ENCODE data around the gene TLN1.

DNA sequence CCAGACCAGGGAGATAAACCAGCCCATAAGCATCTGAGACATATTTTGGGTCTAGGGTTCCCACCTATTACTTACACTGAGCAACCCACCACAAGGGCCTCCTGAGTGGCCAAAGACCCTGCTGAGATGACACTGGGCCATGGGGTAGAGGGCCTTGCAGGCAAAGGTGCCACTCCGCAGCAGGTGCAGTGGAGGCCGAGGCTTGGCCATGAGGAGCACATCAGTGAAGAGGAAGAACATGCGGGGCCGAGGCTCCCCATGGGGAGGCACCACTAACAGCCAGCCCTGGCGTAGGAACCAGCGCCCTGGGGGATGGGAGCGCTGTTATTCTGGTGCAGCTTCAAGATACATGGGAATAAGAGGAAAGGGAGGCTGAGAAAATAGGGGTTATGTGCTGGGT lies 69.6 kb downstream of the TLN1 start:
- TF ChIP-seq POLR2A (IDR thresholded peaks at IDR 0.05; ENCODE audit: low read depth): no peak
- TF ChIP-seq, protein P1, sequence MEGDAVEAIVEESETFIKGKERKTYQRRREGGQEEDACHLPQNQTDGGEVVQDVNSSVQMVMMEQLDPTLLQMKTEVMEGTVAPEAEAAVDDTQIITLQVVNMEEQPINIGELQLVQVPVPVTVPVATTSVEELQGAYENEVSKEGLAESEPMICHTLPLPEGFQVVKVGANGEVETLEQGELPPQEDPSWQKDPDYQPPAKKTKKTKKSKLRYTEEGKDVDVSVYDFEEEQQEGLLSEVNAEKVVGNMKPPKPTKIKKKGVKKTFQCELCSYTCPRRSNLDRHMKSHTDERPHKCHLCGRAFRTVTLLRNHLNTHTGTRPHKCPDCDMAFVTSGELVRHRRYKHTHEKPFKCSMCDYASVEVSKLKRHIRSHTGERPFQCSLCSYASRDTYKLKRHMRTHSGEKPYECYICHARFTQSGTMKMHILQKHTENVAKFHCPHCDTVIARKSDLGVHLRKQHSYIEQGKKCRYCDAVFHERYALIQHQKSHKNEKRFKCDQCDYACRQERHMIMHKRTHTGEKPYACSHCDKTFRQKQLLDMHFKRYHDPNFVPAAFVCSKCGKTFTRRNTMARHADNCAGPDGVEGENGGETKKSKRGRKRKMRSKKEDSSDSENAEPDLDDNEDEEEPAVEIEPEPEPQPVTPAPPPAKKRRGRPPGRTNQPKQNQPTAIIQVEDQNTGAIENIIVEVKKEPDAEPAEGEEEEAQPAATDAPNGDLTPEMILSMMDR (IDR thresholded peaks at IDR 0.05): no peak
- TF ChIP-seq POLR2AphosphoS5 (IDR thresholded peaks at IDR 0.05): no peak
- TF ChIP-seq EP300 (IDR thresholded peaks at IDR 0.05): no peak

All from esophagus muscularis mucosa (tissue), 4 donors.